D341Med (cell line): ENCODE results near the gene TMEM25.

Experiments used
- DNase-seq: peaks from one replicate; pipeline ENCODE4 v3.0.0; 2012; ENCODE audit warnings: low spot score

The TMEM25 gene

DNA sequence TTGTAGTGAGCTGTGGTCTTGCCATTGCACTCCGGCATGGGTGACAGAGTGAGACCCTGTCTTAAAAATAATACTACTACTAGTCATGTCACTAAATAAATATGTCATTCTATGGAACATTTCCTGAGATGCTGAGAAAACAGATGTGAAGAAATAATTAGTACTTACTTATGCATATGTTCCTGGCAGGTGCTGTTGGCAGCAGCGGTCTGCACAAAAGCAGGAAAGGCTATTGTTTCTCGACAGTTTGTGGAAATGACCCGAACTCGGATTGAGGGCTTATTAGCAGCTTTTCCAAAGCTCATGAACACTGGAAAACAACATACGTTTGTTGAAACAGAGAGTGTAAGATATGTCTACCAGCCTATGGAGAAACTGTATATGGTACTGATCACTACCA lies 50.1 kb downstream of the TMEM25 start:
- no peak for DNase-seq
